MM.1S (cell line): Measurements from ENCODE around the gene SMARCD3.

Source experiments
- DNase-seq: peaks from one replicate; pipeline ENCODE4 v3.0.0-alpha.2; 2015
- H2AFZ ChIP-seq: fragments of 300-600 bp; sonication (generic); 2 replicates; pipeline ENCODE4 v1.6.0; 2016; ENCODE audit warnings: antibody characterized with exemption, low read length
- H3F3A ChIP-seq: fragments of 300-600 bp; sonication (generic); 2 replicates; pipeline ENCODE4 v1.6.1; 2016; ENCODE audit warnings: mild to moderate bottlenecking, antibody characterized with exemption, low read length, moderate library complexity, mixed read lengths; ENCODE audit not compliant: insufficient read depth
- H3K27ac ChIP-seq: fragments of 300-600 bp; sonication (generic); 2 replicates; pipeline ENCODE4 v1.5.1; 2016; ENCODE audit warnings: mild to moderate bottlenecking, low read length
- H3K27me3 ChIP-seq: fragments of 300-600 bp; sonication (generic); replicated peaks from 2 replicates; pipeline ENCODE4 v1.6.0; 2016; ENCODE audit warnings: low read length; ENCODE audit not compliant: insufficient read depth
- H3K36me3 ChIP-seq: fragments of 300-600 bp; sonication (generic); replicated peaks from 2 replicates; pipeline ENCODE4 v1.6.1; 2016; ENCODE audit warnings: mild to moderate bottlenecking, low read length, mixed read lengths; ENCODE audit not compliant: insufficient read depth
- H3K4me1 ChIP-seq: fragments of 300-600 bp; sonication (generic); 2 replicates; pipeline ENCODE4 v1.6.1; 2016; ENCODE audit warnings: low read length, mixed read lengths
- H3K4me2 ChIP-seq: fragments of 300-600 bp; sonication (generic); 2 replicates; pipeline ENCODE4 v1.6.0; 2016; ENCODE audit warnings: low read depth, low read length
- H3K4me3 ChIP-seq: fragments of 300-600 bp; sonication (generic); 2 replicates; pipeline ENCODE4 v1.5.1; 2016; ENCODE audit warnings: low read length, mixed read lengths
- H3K79me2 ChIP-seq: fragments of 300-600 bp; sonication (generic); 2 replicates; pipeline ENCODE4 v1.6.1; 2016; ENCODE audit warnings: mixed run types, low read length, mixed read lengths
- H3K9ac ChIP-seq: fragments of 300-600 bp; sonication (generic); 2 replicates; pipeline ENCODE4 v1.6.1; 2016; ENCODE audit warnings: low read length, mixed read lengths
- H3K9me2 ChIP-seq: fragments of 300-600 bp; sonication (generic); replicated peaks from 2 replicates; pipeline ENCODE4 v1.6.1; 2016; ENCODE audit warnings: mild to moderate bottlenecking, low read length, mixed read lengths; ENCODE audit not compliant: insufficient read depth
- H3K9me3 ChIP-seq: fragments of 300-600 bp; sonication (generic); replicated peaks from 2 replicates; pipeline ENCODE4 v1.6.1; 2016; ENCODE audit warnings: mild to moderate bottlenecking, low read length, mixed read lengths; ENCODE audit not compliant: insufficient read depth
- H4K20me1 ChIP-seq: fragments of 300-600 bp; sonication (generic); 2 replicates; pipeline ENCODE4 v1.6.1; 2016; ENCODE audit warnings: mild to moderate bottlenecking, low read length, moderate library complexity, mixed read lengths; ENCODE audit not compliant: insufficient read depth
- EZH2 ChIP-seq: fragments of 300-600 bp; sonication (generic); optimal IDR thresholded peaks from 2 replicates; pipeline ENCODE3; 2017; ENCODE audit warnings: low read depth, mild to moderate bottlenecking, antibody characterized with exemption, low read length, mixed read lengths
- EZH2phosphoT487 ChIP-seq: fragments of 300-600 bp; sonication (generic); IDR thresholded peaks from 2 replicates; pipeline ENCODE4 v1.6.1; 2018; ENCODE audit warnings: antibody characterized with exemption, low read length
- TF ChIP-seq, protein P1 (sequence below): fragments of 300-600 bp; sonication (generic); IDR thresholded peaks from 2 replicates; pipeline ENCODE4 v1.5.1; 2016; ENCODE audit warnings: antibody characterized with exemption, low read length, mixed read lengths

Gene SMARCD3

GRCh38 chr7:151238924-151239836 lies 9.3 kb downstream of the SMARCD3 start:
- Histone ChIP-seq H3K27me3 (peaks cover 6% of the 10 kb centered on the region; the same call in 1 of the 2 replicates), H3K36me3 (peaks cover 8% of the 10 kb centered on the region; the same call in 1 of the 2 replicates), H3F3A (0 out of 2 replicates have a peak, but pooled peaks cover 9% of the 10 kb centered on the region), H3K4me3 (no peak overlapping the region), H3K79me2 (peaks cover 17% of the 10 kb centered on the region), H3K9me3 (no peaks in the 10 kb centered on the region), H2AFZ (no peak overlapping the region), H3K9me2 (no peaks in the 10 kb centered on the region), H4K20me1 (no peaks in the 10 kb centered on the region), H3K27ac (no peak overlapping the region), H3K4me2 (no peak overlapping the region), H3K9ac (no peak overlapping the region), H3K4me1 (peaks cover 8% of the 10 kb centered on the region)
- DNase-seq, result no peak
- TF ChIP-seq EZH2 (no peak), EZH2phosphoT487 (no peak)
- TF ChIP-seq, protein P1, sequence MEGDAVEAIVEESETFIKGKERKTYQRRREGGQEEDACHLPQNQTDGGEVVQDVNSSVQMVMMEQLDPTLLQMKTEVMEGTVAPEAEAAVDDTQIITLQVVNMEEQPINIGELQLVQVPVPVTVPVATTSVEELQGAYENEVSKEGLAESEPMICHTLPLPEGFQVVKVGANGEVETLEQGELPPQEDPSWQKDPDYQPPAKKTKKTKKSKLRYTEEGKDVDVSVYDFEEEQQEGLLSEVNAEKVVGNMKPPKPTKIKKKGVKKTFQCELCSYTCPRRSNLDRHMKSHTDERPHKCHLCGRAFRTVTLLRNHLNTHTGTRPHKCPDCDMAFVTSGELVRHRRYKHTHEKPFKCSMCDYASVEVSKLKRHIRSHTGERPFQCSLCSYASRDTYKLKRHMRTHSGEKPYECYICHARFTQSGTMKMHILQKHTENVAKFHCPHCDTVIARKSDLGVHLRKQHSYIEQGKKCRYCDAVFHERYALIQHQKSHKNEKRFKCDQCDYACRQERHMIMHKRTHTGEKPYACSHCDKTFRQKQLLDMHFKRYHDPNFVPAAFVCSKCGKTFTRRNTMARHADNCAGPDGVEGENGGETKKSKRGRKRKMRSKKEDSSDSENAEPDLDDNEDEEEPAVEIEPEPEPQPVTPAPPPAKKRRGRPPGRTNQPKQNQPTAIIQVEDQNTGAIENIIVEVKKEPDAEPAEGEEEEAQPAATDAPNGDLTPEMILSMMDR, result no peak

- Histone ChIP-seq H3F3A (0 out of 2 replicates have a peak, but pooled peaks cover 9% of the 10 kb centered on the region), H3K9me2 (no peaks in the 10 kb centered on the region), H3K4me3 (no peak overlapping the region), H3K27ac (no peak overlapping the region), H3K36me3 (peaks cover 8% of the 10 kb centered on the region; the same call in 1 of the 2 replicates), H3K79me2 (peaks cover 26% of the 10 kb centered on the region), H3K9ac (no peak overlapping the region), H3K4me1 (peaks cover 10% of the 10 kb centered on the region), H4K20me1 (no peaks in the 10 kb centered on the region), H2AFZ (no peak overlapping the region), H3K4me2 (no peak overlapping the region), H3K9me3 (no peaks in the 10 kb centered on the region), H3K27me3 (no peaks in the 10 kb centered on the region)
- TF ChIP-seq, protein P1, result no peak
- TF ChIP-seq EZH2phosphoT487, result no peak
- TF ChIP-seq EZH2, result no peak
- DNase-seq, result no peak
Observed at GRCh38 chr7:151238190-151238810, 10.2 kb downstream of the SMARCD3 start.

DNA sequence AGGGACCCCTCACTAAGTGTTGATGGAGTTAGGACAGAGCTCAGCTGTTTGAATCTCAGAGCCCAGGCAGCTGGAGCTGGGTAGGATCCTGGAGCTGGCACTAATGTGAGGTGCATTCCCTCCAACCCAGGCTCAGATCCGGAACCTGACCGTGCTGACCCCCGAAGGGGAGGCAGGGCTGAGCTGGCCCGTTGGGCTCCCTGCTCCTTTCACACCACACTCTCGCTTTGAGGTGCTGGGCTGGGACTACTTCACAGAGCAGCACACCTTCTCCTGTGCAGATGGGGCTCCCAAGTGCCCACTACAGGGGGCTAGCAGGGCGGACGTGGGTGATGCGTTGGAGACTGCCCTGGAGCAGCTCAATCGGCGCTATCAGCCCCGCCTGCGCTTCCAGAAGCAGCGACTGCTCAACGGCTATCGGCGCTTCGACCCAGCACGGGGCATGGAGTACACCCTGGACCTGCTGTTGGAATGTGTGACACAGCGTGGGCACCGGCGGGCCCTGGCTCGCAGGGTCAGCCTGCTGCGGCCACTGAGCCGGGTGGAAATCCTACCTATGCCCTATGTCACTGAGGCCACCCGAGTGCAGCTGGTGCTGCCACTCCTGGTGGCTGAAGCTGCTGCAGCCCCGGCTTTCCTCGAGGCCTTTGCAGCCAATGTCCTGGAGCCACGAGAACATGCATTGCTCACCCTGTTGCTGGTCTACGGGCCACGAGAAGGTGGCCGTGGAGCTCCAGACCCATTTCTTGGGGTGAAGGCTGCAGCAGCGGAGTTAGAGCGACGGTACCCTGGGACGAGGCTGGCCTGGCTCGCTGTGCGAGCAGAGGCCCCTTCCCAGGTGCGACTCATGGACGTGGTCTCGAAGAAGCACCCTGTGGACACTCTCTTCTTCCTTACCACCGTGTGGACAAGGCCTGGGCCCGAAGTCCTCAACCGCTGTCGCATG lies 11.0 kb downstream of the SMARCD3 start:
- Histone ChIP-seq H3K9me2 (no peaks in the 10 kb centered on the region), H3K4me2 (no peak overlapping the region), H2AFZ (no peak overlapping the region), H3K27ac (no peak overlapping the region), H3K9me3 (no peaks in the 10 kb centered on the region), H3K36me3 (peaks cover 8% of the 10 kb centered on the region; the same call in 1 of the 2 replicates), H3K79me2 (peaks cover 34% of the 10 kb centered on the region), H3F3A (0 out of 2 replicates have a peak, but pooled peaks cover under 1% of the 10 kb centered on the region), H3K4me3 (no peak overlapping the region), H3K27me3 (no peaks in the 10 kb centered on the region), H3K9ac (no peak overlapping the region), H4K20me1 (no peaks in the 10 kb centered on the region), H3K4me1 (peaks cover 10% of the 10 kb centered on the region)
- no peak for TF ChIP-seq EZH2
- no peak for TF ChIP-seq EZH2phosphoT487
- TF ChIP-seq, protein P1, result no peak
- DNase-seq, result no peak
